BE2C (cell line): ENCODE measurements around the gene ZCCHC24. TPM values are rescaled to one million over a fixed set of nuclear protein-coding genes. Genes with fewer than 3 reads are reported as not detected.
A peak's percentile ranks its signal among the peaks of the same experiment; 100 is the strongest.

Source experiments
- DNase-seq: peaks from one replicate; pipeline ENCODE4 v3.0.0-alpha.2; 2020
- H3K27me3 ChIP-seq: fragments of 250-450 bp; sonication (Bioruptor Pico); 2 replicates; pipeline ENCODE4 v1.5.1; 2020; ENCODE audit warnings: mild to moderate bottlenecking
- H3K36me3 ChIP-seq: fragments of 250-450 bp; sonication (Bioruptor Pico); 2 replicates; pipeline ENCODE4 v1.5.1; 2020; ENCODE audit warnings: mild to moderate bottlenecking
- H3K4me1 ChIP-seq: fragments of 250-450 bp; sonication (Bioruptor Pico); 2 replicates; pipeline ENCODE4 v1.5.1; 2020
- H3K4me3 ChIP-seq: 2 replicates; pipeline ENCODE4 v1.5.1; 2011; ENCODE audit warnings: low read depth, low read length
- H3K9me3 ChIP-seq: fragments of 250-450 bp; sonication (Bioruptor Pico); 2 replicates; pipeline ENCODE4 v1.5.1; 2020
- polyA plus RNA-seq: library from polyadenylated mRNA; unstranded; fragments of >200 nt; gene quantifications from one replicate; pipeline ENCODE4 v1.2.1, GENCODE V29; 2012; ENCODE audit warnings: low read depth, missing spikeins; ENCODE audit not compliant: insufficient read length, insufficient read depth
- TF ChIP-seq, protein P1 (sequence below): IDR thresholded peaks from 2 replicates; pipeline ENCODE4 v1.5.1; 2012; ENCODE audit warnings: mild to moderate bottlenecking, low read depth, low read length

Gene ZCCHC24
- 5.6 TPM for polyA plus RNA-seq

DNA sequence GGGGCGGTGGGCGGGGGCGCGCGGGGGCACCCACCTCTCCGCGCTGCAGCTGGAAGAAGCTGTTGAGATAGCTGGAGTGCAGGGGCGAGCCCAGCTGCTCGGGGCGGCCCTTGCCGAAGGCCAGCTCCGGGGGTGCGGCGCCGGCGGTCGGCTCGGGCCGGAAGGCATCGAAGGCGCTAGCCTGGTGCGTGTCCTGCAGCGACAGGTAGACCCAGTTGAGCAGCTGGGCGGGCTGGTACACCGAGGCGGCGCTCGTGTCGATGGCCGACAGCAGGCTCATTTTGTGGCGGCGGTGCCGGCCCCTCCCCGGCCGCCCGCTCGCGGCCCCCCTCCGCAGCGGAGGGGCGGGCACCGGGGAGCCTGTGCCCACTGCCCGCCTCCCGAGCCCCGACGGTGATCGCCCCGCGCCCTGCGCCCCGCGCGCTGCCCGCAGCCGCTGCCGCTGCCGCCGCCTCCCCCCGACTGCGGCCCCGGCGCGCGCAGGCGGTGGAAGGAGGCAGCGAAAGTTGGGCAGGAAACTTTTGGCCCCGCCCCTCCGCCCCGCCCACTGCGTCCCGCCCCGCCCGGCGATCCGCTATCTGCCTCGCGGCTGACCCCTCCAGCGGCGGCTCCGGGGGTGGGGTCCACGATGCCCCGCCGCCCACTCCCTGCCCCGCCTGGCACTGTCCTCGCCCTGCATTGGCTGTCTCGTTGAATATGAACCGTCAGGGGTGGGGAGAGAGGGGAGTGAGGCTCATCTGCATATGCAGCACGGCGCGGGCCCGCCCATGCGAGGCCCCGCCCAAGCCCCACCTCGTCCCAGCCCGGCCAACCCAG, at the start of gene ZCCHC24:
Gene ZCCHC24, minus strand, starts transcription at position 464 of the 816 bp plus-strand sequence. Its CDS starts 184 bp downstream, at position 280.
- peak within 1 kb of the TSS; percentile 61 for H3K4me3 ChIP-seq
- H3K27me3 ChIP-seq = no peaks in the 10 kb centered on the region; the same call in 1 of the 2 replicates
- TF ChIP-seq, protein P1, sequence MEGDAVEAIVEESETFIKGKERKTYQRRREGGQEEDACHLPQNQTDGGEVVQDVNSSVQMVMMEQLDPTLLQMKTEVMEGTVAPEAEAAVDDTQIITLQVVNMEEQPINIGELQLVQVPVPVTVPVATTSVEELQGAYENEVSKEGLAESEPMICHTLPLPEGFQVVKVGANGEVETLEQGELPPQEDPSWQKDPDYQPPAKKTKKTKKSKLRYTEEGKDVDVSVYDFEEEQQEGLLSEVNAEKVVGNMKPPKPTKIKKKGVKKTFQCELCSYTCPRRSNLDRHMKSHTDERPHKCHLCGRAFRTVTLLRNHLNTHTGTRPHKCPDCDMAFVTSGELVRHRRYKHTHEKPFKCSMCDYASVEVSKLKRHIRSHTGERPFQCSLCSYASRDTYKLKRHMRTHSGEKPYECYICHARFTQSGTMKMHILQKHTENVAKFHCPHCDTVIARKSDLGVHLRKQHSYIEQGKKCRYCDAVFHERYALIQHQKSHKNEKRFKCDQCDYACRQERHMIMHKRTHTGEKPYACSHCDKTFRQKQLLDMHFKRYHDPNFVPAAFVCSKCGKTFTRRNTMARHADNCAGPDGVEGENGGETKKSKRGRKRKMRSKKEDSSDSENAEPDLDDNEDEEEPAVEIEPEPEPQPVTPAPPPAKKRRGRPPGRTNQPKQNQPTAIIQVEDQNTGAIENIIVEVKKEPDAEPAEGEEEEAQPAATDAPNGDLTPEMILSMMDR = no peak
- no peaks in the 10 kb centered on the region for H3K9me3 ChIP-seq
- peak; percentile 98 for DNase-seq
- H3K36me3 ChIP-seq = no peaks in the 10 kb centered on the region
- peaks cover 10% of the 10 kb centered on the region for H3K4me1 ChIP-seq

DNA sequence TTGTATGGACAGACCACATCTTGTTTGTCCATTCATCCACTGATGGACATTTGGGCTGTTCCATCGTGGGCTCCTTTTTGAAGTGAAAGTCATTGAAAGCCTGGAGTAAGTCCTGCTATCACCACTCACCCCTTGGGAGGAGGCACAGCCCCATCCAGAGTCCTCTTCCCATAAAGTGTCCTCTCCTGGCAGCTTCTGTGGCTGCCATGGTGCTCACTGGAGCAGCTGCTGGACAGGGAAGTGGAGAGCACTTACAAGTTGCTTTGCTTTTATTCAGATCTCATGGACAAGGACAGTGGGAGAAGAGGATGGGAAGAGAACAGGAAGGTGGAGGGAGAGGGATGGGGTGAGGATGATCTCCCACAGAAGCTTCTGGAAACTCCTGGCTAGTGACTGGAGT, 48.4 kb upstream of the ZCCHC24 start:
- TF ChIP-seq, protein P1 = no peak
- no peak for DNase-seq
- Histone ChIP-seq H3K9me3 (no peaks in the 10 kb centered on the region), H3K4me1 (no peaks in the 10 kb centered on the region), H3K4me3 (no peak overlapping the region), H3K27me3 (no peaks in the 10 kb centered on the region), H3K36me3 (no peaks in the 10 kb centered on the region)

DNA sequence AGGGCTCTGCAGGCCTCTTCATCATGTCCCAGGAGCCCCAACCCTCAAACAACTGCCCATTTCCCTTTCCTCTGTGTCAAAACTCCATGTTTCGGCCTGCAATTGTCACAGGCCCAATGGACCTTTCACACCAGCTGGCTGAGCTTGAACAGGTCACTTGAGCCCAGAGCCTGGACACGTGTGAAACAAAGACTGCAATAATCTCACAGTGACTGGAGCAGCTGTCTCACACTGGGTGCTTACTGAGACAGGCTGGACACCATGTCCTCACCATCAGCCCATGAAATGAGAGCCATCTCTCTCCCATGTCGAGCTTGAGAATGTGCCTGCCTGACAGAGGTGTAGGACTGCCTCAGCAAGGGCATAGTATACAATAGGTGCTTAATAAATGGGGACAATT, 47.4 kb upstream of the ZCCHC24 start:
- Histone ChIP-seq H3K27me3 (no peaks in the 10 kb centered on the region), H3K4me3 (no peak overlapping the region), H3K36me3 (no peaks in the 10 kb centered on the region), H3K4me1 (no peaks in the 10 kb centered on the region), H3K9me3 (no peaks in the 10 kb centered on the region)
- TF ChIP-seq, protein P1 = no peak
- DNase-seq = no peak

DNA sequence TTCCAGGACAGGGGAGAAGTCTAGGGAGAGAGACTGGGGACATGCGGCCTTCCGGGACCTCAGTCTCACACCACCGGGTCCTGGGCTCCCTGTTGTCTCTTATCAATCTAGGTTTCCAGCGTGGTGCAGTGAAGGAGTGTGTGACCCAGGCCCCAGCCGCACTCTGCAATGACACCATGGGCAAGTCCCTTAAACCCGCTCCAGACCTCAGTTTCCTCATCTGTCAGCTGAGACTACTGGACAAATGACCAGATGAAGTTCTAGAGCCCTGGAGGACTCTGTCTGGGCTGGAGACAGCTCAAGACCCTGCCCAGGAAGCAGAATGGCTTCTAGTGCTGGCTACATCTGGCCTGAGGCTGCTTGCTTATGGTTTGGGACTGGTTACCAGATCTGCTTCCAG, 46.8 kb upstream of the ZCCHC24 start:
- DNase-seq = no peak
- no peaks in the 10 kb centered on the region for H3K9me3 ChIP-seq
- no peaks in the 10 kb centered on the region for H3K4me1 ChIP-seq
- no peaks in the 10 kb centered on the region for H3K36me3 ChIP-seq
- TF ChIP-seq, protein P1 = no peak
- H3K27me3 ChIP-seq = no peaks in the 10 kb centered on the region
- no peak overlapping the region for H3K4me3 ChIP-seq

DNA sequence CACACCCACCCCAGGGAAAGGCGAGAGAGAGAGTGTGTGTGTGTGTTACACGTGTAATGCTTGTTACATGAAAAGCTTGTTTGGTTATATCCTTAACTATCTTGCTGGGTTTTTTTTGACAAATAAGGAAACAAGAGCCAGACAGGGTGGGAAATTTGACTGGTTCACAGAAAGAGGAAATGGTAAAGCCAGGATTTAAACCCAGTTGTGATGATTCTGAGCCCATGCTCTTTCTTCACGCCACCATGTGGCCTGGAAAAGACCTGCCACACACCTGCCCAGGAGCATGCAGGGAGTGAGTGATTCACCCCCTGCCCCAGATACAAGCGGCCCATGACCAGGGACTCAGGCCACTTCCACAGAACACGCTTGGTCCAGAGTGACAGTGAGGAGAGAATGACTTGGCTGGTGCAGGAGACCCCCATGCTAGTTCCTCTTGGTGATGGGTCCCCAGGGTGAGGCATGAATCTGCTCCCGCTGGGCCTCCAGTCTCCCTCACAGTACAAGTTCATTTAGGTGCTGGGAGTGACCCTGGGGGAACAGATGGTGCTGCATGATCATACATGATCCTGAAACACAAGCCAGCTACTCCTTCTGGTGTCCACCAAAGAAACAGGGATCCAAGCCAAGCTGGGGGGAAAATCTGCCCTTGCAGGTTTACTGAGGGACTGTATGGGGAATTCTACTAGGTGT, 45.9 kb upstream of the ZCCHC24 start:
- no peaks in the 10 kb centered on the region for H3K27me3 ChIP-seq
- TF ChIP-seq, protein P1 = no peak
- H3K4me1 ChIP-seq = no peaks in the 10 kb centered on the region
- no peak overlapping the region for H3K4me3 ChIP-seq
- no peaks in the 10 kb centered on the region for H3K36me3 ChIP-seq
- no peak for DNase-seq
- no peaks in the 10 kb centered on the region for H3K9me3 ChIP-seq
